ENCODE measurements around the gene FAM174C.

DNA sequence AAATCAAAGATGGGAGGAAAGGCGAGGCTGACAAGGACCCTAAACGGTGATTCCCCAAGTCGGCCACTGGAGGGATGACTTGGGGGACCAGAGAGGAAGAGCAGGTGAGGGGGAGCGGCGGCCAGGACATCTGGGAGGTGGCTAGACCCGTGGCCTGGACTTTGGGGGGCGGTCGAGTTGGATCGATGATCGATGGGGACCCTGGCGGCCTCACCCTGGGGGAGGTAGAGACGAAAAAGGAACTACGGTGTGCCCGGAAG is 13.9 kb upstream of the FAM174C start:
- TF ChIP-seq POLR2A (IDR thresholded peaks at IDR 0.05; ENCODE audit: control extremely low read depth in 1 of 2, low read depth in 2 of 2, low read length in 2 of 2) (no peak), CHD2 (IDR thresholded peaks at IDR 0.05; ENCODE audit: low read length) (no peak), TEAD4 (IDR thresholded peaks at IDR 0.05; ENCODE audit: low read depth, low read length) (no peak), RAD21 (IDR thresholded peaks at IDR 0.05 in 1 of 2, conservative IDR thresholded peaks at IDR 0.05 in 1 of 2; ENCODE audit: low read depth in 2 of 2, low read length in 2 of 2) (peak in 1 of 2 experiments; percentile 25; a peak in 1 of 4 replicates), SP1 (IDR thresholded peaks at IDR 0.05; ENCODE audit: low read depth, low read length) (no peak), KDM5A (IDR thresholded peaks at IDR 0.05; ENCODE audit: low read length) (no peak), RXRA (IDR thresholded peaks at IDR 0.05; ENCODE audit: insufficient read depth, low read depth, low read length) (no peak), CBX8 (IDR thresholded peaks at IDR 0.05; ENCODE audit: borderline replicate concordance, low read depth, low read length) (no peak), MAFK (IDR thresholded peaks at IDR 0.05; ENCODE audit: low read depth, low read length) (no peak), CBX5 (IDR thresholded peaks at IDR 0.05; ENCODE audit: low read depth, low read length) (no peak)
- TF ChIP-seq, protein P1, sequence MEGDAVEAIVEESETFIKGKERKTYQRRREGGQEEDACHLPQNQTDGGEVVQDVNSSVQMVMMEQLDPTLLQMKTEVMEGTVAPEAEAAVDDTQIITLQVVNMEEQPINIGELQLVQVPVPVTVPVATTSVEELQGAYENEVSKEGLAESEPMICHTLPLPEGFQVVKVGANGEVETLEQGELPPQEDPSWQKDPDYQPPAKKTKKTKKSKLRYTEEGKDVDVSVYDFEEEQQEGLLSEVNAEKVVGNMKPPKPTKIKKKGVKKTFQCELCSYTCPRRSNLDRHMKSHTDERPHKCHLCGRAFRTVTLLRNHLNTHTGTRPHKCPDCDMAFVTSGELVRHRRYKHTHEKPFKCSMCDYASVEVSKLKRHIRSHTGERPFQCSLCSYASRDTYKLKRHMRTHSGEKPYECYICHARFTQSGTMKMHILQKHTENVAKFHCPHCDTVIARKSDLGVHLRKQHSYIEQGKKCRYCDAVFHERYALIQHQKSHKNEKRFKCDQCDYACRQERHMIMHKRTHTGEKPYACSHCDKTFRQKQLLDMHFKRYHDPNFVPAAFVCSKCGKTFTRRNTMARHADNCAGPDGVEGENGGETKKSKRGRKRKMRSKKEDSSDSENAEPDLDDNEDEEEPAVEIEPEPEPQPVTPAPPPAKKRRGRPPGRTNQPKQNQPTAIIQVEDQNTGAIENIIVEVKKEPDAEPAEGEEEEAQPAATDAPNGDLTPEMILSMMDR (IDR thresholded peaks at IDR 0.05; ENCODE audit: control extremely low read depth in 1 of 3, insufficient read depth in 1 of 3, low read depth in 1 of 3, low read length in 3 of 3), result peak; percentile 26 to 63 (median 38); a peak in 3 of 4 replicates
- TF ChIP-seq, protein P2, sequence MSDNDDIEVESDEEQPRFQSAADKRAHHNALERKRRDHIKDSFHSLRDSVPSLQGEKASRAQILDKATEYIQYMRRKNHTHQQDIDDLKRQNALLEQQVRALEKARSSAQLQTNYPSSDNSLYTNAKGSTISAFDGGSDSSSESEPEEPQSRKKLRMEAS (IDR thresholded peaks at IDR 0.05), result no peak

All from H1 (cell line).